Measurements from ENCODE around the gene DDX31. TPM values are rescaled to one million over a fixed set of nuclear protein-coding genes. Genes with fewer than 3 reads are reported as not detected.

The DDX31 gene
- total and polyA plus RNA-seq, 9 of the 15 experiments (the other 6 are each of a cell fraction or from before 2014, with no cell fraction given), result 11.9 to 24.6 (median 22.2) TPM

GRCh38 chr9:132577119-132577518, 92.7 kb downstream of the DDX31 start:
- Histone ChIP-seq H3K4me1 (replicated peaks in 1 of 2; ENCODE audit: control insufficient read depth in 2 of 2, insufficient read depth in 2 of 2, low read length in 2 of 2) (peaks cover 0 to 6% of the 10 kb centered on the region in 2 experiments; a peak in 2 of 5 replicates), H3K9me3 (replicated peaks; ENCODE audit: control insufficient read depth, insufficient read depth, low read depth, low read length) (no peaks in the 10 kb centered on the region), H3K79me2 (ENCODE audit: control insufficient read depth, insufficient read depth, low read length) (no peaks in the 10 kb centered on the region), H3K36me3 (ENCODE audit: control insufficient read depth, insufficient read depth, low read length) (no peaks in the 10 kb centered on the region), H3K4me3 (no peak overlapping the region), H3K9ac (ENCODE audit: insufficient read depth in 1 of 2, low read depth in 2 of 2, low read length in 2 of 2) (no peak overlapping the region), H3K27ac (ENCODE audit: extremely low read depth, low read depth, low read length) (no peak overlapping the region), H2AFZ (ENCODE audit: low read depth, low read length) (no peak overlapping the region), H4K20me1 (replicated peaks; ENCODE audit: control insufficient read depth, insufficient read depth, low read length) (peaks cover 27% of the 10 kb centered on the region), H3K4me2 (ENCODE audit: insufficient read depth, low read length) (no peak overlapping the region), H3K27me3 (ENCODE audit: control insufficient read depth in 2 of 2, insufficient read depth in 2 of 2, low read length in 2 of 2) (peaks cover 3 to 57% of the 10 kb centered on the region in 2 experiments; a peak in 3 of 5 replicates), H3K9me1 (ENCODE audit: control insufficient read depth, insufficient read depth, low read length) (no peaks in the 10 kb centered on the region)
- FAIRE-seq, result no peak
- ATAC-seq, result no peak
- DNase-seq (ENCODE audit: extremely low read depth in 1 of 4, low spot score in 3 of 4), result no peak
- POLR2A ChIA-PET, result interaction anchor here (0.6 to 1.4 kb wide), 2 partner anchors 13 to 46 kb away, joined by 3 read pairs; no protein-coding TSS in a partner anchor
- no TSS peak for BruUV-seq (replicated peaks)
- in situ Hi-C loops (cut with MboI), result loop anchor here (5.0 kb wide), 1 partner anchor 165 kb away; the partner anchor contains the start of gene CFAP77
- intact Hi-C loops (cut with micrococcal nuclease), result loop anchor here (5.0 kb wide), 2 partner anchors 220 to 410 kb away; no protein-coding TSS in a partner anchor
- CTCF ChIA-PET (ENCODE audit: low intra/inter-chr PET ratio), result no interaction called here
- TF ChIP-seq RBFOX2 (IDR thresholded peaks at IDR 0.05; ENCODE audit: low read depth, low read length) (no peak), SRSF7 (optimal IDR thresholded peaks at IDR 0.05; ENCODE audit: low read depth, low read length) (no peak), ZNF316 (IDR thresholded peaks at IDR 0.05) (no peak), ZNF224 (CRISPR knock-in tag; IDR thresholded peaks at IDR 0.05) (no peak), MYNN (IDR thresholded peaks at IDR 0.05) (no peak), MYNN (CRISPR knock-in tag; IDR thresholded peaks at IDR 0.05) (no peak)

- intact Hi-C loops (cut with micrococcal nuclease), result loop anchor here (1.0 to 5.0 kb wide), 4 partner anchors 69 to 409 kb away; no protein-coding TSS in a partner anchor
- no peaks in the 10 kb centered on the region for H3K79me2 ChIP-seq (ENCODE audit: control insufficient read depth, insufficient read depth, low read length)
- peaks cover 4 to 62% of the 10 kb centered on the region in 2 experiments; a peak in 3 of 5 replicates for H3K27me3 ChIP-seq (ENCODE audit: control insufficient read depth in 2 of 2, insufficient read depth in 2 of 2, low read length in 2 of 2)
- in situ Hi-C loops (cut with MboI), result loop anchor here (5.0 kb wide), 1 partner anchor 164 kb away; the partner anchor contains the start of gene CFAP77
- H3K4me1 ChIP-seq (replicated peaks in 1 of 2; ENCODE audit: control insufficient read depth in 2 of 2, insufficient read depth in 2 of 2, low read length in 2 of 2), result no peaks in the 10 kb centered on the region; a peak in 1 of 5 replicates
- no peaks in the 10 kb centered on the region for H3K9me1 ChIP-seq (ENCODE audit: control insufficient read depth, insufficient read depth, low read length)
- no peak overlapping the region for H2AFZ ChIP-seq (ENCODE audit: low read depth, low read length)
- no peak overlapping the region for H3K4me2 ChIP-seq (ENCODE audit: insufficient read depth, low read length)
- H4K20me1 ChIP-seq (replicated peaks; ENCODE audit: control insufficient read depth, insufficient read depth, low read length), result peaks cover 18% of the 10 kb centered on the region
- POLR2A ChIA-PET, result interaction anchor here (0.6 kb wide), 1 partner anchor 79 kb away, joined by 3 read pairs; no protein-coding TSS in a partner anchor
- H3K9ac ChIP-seq (ENCODE audit: insufficient read depth in 1 of 2, low read depth in 2 of 2, low read length in 2 of 2), result no peak overlapping the region
- H3K9me3 ChIP-seq (replicated peaks; ENCODE audit: control insufficient read depth, insufficient read depth, low read depth, low read length), result no peaks in the 10 kb centered on the region
- no peak overlapping the region for H3K4me3 ChIP-seq
- no peak for FAIRE-seq
- WGBS (ENCODE audit: insufficient coverage, low coverage, missing lambda C conversion rate), result 0% methylated on average over 5 of the region's 5 CpGs
- no peak overlapping the region for H3K27ac ChIP-seq (ENCODE audit: extremely low read depth, low read depth, low read length)
- no peak for DNase-seq (ENCODE audit: extremely low read depth in 1 of 4, low spot score in 3 of 4)
- CTCF ChIA-PET (ENCODE audit: low intra/inter-chr PET ratio), result interaction anchor here (1.3 to 3.3 kb wide), 2 partner anchors 68 to 164 kb away, joined by 6 to 24 read pairs; no protein-coding TSS in a partner anchor
- ATAC-seq, result no peak
- no TSS peak for BruUV-seq (replicated peaks)
- no peaks in the 10 kb centered on the region for H3K36me3 ChIP-seq (ENCODE audit: control insufficient read depth, insufficient read depth, low read length)
- TF ChIP-seq ZBTB8A (IDR thresholded peaks at IDR 0.05; ENCODE audit: partially characterized antibody), result no peak
- TF ChIP-seq STAT5A (IDR thresholded peaks at IDR 0.05; ENCODE audit: borderline replicate concordance, low read length), result no peak
- TF ChIP-seq ESRRA (IDR thresholded peaks at IDR 0.05; ENCODE audit: borderline replicate concordance, low read depth), result no peak
- no peak for TF ChIP-seq ZNF551 (CRISPR knock-in tag; IDR thresholded peaks at IDR 0.05)
- TF ChIP-seq TBP (optimal IDR thresholded peaks at IDR 0.05; ENCODE audit: low read depth, low read length), result no peak
- TF ChIP-seq CUX1 (CRISPR knock-in tag; IDR thresholded peaks at IDR 0.05), result no peak
- no peak for TF ChIP-seq MYNN (IDR thresholded peaks at IDR 0.05)
- no peak for TF ChIP-seq MYNN (CRISPR knock-in tag; IDR thresholded peaks at IDR 0.05)
- TF ChIP-seq CC2D1A (IDR thresholded peaks at IDR 0.05), result no peak
Measured at GRCh38 chr9:132575811-132576210, 94.0 kb downstream of the DDX31 start.
